Omental fat pad (tissue), 4 donors: ENCODE data around the gene KLHL22. TPM values are rescaled to one million over a fixed set of nuclear protein-coding genes. Genes with fewer than 3 reads are reported as not detected.

Experiments
- ATAC-seq: fragments of 150-250 bp; one replicate; pipeline ENCODE4 v1.9.1; 2016; ENCODE audit warnings: mild to moderate bottlenecking, moderate library complexity; ENCODE audit not compliant: low FRiP score
- DNase-seq: peaks from one replicate; pipeline ENCODE4 v3.0.0-alpha.2; 2019; ENCODE audit warnings: low spot score
- total RNA-seq, 4 donors: library from RNA; depleted of rRNA; stranded (reverse); fragments of >200 nt; gene quantifications; one replicate each; pipeline ENCODE4 v1.1.0, GENCODE V29; 2016
- TF ChIP-seq, protein P1 (sequence below), 3 donors: fragments of 450-650 bp; IDR thresholded peaks; one replicate each; pipeline ENCODE4 v1.5.1; 2016 to 2017; ENCODE audit warnings: antibody characterized with exemption in 3 of 3, mild to moderate bottlenecking in 3 of 3, moderate library complexity in 2 of 3

The KLHL22 gene
- total RNA-seq, 4 donors from 2014 or later: 19.8 to 45.0 (median 32.9) TPM

DNA sequence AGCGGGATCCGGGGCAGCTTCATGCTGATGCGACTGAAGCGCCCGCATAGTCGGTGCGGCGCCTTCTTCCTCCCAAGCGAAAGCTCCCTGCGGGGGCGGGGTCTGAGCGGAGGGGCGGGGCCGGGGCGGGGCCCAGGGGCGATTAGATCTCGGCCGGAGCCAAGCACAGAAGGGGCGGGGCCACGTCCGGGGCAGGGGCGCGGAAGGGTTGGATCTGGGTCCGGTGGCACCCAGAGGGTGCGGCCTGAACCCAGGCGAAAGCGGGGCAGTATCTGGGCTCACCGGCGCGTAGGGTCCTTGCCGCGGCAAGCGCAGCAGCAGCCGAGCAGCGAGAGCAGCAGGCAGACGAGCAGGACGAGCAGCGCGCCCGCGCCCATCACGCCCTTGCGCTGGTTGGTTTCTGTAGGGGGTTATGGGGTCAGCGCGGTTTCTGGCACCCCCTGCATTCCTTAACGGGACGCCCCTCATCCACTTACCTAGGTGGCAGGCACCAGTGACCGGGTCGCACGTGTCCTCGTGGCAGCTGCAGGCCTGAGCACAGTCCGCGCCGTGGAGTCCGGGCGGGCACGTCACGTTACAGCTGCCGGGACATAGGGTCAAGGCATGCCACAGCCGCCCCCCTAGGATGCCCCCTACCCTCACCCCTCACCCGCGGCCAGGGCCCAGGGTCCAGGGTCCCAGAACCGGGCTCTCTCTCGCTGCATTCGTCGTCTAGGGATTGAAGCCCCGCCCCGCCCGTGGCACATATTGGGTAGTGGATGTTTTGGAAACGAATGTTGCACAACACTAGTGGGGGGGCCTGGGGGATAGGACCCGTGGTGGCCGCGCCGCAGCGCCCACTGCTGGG lies 66.1 kb downstream of the KLHL22 start:
- ATAC-seq (no peak), DNase-seq (no peak)
- TF ChIP-seq, protein P1, sequence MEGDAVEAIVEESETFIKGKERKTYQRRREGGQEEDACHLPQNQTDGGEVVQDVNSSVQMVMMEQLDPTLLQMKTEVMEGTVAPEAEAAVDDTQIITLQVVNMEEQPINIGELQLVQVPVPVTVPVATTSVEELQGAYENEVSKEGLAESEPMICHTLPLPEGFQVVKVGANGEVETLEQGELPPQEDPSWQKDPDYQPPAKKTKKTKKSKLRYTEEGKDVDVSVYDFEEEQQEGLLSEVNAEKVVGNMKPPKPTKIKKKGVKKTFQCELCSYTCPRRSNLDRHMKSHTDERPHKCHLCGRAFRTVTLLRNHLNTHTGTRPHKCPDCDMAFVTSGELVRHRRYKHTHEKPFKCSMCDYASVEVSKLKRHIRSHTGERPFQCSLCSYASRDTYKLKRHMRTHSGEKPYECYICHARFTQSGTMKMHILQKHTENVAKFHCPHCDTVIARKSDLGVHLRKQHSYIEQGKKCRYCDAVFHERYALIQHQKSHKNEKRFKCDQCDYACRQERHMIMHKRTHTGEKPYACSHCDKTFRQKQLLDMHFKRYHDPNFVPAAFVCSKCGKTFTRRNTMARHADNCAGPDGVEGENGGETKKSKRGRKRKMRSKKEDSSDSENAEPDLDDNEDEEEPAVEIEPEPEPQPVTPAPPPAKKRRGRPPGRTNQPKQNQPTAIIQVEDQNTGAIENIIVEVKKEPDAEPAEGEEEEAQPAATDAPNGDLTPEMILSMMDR (IDR thresholded peaks at IDR 0.05): no peak

DNA sequence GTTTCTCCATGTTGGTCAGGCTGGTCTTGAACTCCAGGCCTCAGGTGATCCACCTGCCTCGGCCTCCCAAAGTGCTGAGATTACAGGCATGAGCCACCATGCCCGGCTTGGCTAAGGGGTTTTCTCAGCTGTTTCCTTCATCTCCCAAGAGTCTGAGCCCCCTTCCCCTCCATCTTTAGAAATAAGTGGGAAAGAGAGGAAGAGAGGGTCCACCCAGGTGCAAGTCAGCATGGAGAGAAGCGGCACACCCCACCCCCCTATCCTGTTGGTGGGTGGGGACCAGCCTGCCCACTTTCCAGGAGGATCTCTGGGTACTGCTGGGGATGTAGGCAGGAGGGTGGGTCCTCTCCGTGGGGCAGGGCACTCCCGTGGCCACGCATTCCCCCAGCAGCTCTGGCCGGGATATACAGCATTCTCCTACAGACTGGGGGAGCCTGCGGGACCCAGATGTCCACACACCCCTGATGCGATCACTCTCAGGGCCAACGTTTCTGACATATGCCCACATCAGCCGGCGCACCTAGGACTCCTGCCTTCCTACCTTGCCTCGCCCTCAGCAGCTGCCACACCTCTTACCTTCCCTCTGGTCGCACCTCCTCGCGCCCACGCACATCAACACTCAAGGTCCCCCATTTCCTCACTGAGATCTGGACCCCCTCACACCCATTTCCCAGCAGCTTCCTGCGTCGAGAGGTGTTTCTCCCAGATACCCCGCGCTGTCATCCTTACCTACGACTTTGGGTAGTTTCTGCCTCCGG lies 66.9 kb downstream of the KLHL22 start:
- ATAC-seq (no peak), DNase-seq (no peak)
- TF ChIP-seq, protein P1 (IDR thresholded peaks at IDR 0.05): no peak

DNA sequence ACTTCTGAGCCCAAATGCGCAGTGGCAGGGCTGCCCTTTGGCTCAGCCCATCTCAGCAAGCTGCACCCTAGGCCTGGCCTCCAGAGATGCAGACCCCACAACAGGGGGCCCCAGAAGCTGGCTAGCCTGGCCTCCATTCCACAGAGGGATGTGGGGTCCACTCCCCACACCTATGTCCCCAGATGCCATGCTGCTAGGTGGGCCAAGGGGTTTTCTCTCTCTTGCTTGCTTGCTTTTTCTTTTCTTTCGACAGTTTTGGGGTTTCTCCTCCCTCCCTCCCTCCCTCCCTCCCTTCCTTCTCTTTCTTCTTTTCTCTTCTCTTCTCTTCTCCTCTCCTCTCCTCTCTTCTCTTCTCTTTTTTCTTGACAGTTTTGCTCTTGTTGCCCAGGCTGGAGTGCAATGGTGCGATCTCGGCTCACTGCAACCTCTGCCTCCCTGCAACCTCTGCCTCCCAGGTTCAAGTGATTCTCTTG lies 67.6 kb downstream of the KLHL22 start:
- DNase-seq (no peak), ATAC-seq (no peak)

DNA sequence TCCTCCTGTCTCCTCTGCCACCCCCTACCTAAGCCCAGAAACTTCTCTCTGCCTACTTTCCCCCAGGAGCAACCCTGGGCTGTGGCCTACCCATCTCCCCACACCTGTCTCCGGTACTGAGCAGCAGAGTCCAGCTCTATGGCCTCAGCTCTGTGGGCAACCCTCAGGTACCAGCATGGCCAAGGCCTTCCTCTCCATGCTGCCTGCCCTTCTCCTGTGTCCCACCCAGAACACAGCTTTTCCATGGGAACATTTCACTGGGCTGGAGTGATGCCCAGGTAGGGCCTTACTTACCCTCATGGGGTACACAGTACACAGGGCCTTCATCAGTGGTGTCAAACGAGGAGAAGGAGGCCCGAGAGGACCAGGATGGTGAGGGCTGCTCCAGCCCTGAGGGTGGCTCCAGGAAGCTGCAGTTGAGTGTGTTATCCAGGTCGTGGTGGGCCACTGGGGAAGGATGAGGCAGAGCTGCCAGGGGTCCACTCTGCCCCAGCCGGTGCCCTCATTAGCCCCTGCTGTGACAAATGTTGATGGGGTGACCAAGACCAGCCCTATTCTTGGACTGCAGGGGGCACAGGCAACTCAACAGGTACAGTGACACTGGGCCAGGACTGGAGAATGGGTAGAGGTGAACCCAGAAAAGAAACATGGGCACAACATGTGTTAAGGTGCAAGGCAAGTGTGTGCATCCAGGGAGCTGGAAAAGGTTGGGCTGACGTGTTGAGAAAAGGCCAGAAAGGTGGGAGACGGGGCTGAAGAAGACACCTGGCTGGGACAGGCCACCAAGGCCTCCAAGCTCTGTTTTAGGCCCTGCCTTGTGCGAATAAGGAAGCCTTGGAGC lies 68.3 kb downstream of the KLHL22 start:
- TF ChIP-seq, protein P1 (IDR thresholded peaks at IDR 0.05): no peak
- no peak for DNase-seq
- no peak for ATAC-seq

More for the DNA sequence above, 67.6 kb downstream of the KLHL22 start:
- TF ChIP-seq, protein P1 (IDR thresholded peaks at IDR 0.05): no peak

DNA sequence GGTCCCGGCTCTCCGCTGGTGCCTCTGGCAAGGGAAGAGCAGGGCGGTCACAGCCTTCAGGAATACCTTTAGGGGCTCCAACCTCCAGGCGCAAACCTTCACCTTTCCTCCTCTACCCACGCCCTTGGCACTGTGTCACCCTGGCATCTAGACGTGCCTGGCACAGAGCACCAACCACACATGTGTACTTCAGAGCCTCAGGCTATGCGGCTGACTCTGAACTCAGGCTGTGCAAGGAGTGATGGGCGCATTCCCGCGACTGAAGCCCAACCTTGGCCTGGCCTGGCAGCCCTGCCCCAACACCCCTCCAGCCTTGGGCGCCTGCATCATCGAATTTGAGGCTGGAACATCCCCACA lies 69.4 kb downstream of the KLHL22 start:
- DNase-seq (no peak), ATAC-seq (no peak)
- TF ChIP-seq, protein P1 (IDR thresholded peaks at IDR 0.05): no peak

DNA sequence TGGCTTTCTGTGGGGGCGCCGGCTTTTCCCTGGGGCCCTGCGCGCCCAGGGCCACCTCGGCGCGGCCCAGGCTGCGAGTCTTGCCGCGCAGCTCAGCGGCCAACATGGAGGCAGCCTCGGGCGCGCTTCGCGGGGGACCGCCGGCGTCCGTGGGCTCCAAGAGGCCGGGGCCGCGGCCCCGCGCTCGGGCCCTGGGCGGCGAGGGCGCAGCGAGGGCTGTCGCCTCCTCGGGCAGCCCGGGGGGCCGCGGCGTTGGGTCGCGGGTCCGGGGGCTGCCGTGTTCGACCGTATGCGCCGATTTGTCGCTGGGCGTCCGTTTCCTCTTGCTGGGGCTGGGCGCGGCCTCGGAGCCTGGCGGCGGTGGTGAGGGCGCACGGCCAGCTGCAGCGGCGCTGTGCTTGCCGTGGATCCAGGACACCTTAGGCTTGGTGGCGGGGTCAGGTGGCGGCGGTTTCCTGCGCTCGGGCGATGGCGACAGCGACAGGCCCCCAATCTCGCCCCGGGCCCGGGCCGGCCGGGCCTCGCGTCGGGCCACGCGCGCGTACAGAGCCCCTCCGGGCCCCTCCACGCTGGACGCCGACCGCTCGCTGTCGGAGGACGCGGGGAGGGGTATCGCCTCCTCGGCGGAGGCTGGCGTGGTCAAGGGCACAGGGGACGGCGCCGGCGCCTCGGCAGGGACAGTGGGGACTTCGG lies 69.9 kb downstream of the KLHL22 start:
- DNase-seq (no peak), ATAC-seq (no peak)
- TF ChIP-seq, protein P1 (IDR thresholded peaks at IDR 0.05): no peak
